Endothelial cell (in vitro differentiated cells): ENCODE results near the gene IRF7. TPM values are rescaled to one million over a fixed set of nuclear protein-coding genes. Genes with fewer than 3 reads are reported as not detected.

ENCODE experiments used
- DNase-seq: peaks from one replicate; pipeline ENCODE4 v3.0.0; 2021; ENCODE audit warnings: low spot score
- H3K27ac Mint-ChIP-seq: one replicate; pipeline ENCODE4 v1.8.0; 2021; ENCODE audit warnings: mixed read lengths, inconsistent platforms; ENCODE audit not compliant: unreplicated experiment
- H3K27me3 Mint-ChIP-seq: one replicate; pipeline ENCODE4 v1.8.0; 2021; ENCODE audit warnings: mild to moderate bottlenecking, moderate library complexity, mixed read lengths, inconsistent platforms; ENCODE audit not compliant: unreplicated experiment
- H3K36me3 Mint-ChIP-seq: one replicate; pipeline ENCODE4 v1.8.0; 2021; ENCODE audit warnings: mild to moderate bottlenecking, low read depth, mixed read lengths, inconsistent platforms; ENCODE audit not compliant: unreplicated experiment
- H3K4me1 Mint-ChIP-seq: one replicate; pipeline ENCODE4 v1.8.0; 2021; ENCODE audit warnings: mild to moderate bottlenecking, mixed read lengths, inconsistent platforms; ENCODE audit not compliant: unreplicated experiment
- H3K4me3 Mint-ChIP-seq: one replicate; pipeline ENCODE4 v1.8.0; 2021; ENCODE audit warnings: mild to moderate bottlenecking, mixed read lengths, inconsistent platforms; ENCODE audit not compliant: unreplicated experiment
- H3K9me3 Mint-ChIP-seq: one replicate; pipeline ENCODE4 v1.8.0; 2021; ENCODE audit warnings: mixed read lengths, inconsistent platforms; ENCODE audit not compliant: unreplicated experiment
- total RNA-seq: library from RNA; stranded (reverse); fragmentation: NEBNext Ultra II Directional; extraction: Animal tissue kit (Norgen Biotek cat#: 25700); gene quantifications from one replicate; pipeline ENCODE4 v1.2.1, GENCODE V29; 2021; ENCODE audit not compliant: unreplicated experiment
- TF ChIP-seq, protein P1 (sequence below): fragments of 200-600 bp; sonication (generic); IDR thresholded peaks from one replicate; pipeline ENCODE4 v1.5.0; 2021; ENCODE audit warnings: antibody characterized with exemption; ENCODE audit not compliant: unreplicated experiment

IRF7 gene
- total RNA-seq, 1 donor from 2014 or later, result 11.6 TPM

DNA sequence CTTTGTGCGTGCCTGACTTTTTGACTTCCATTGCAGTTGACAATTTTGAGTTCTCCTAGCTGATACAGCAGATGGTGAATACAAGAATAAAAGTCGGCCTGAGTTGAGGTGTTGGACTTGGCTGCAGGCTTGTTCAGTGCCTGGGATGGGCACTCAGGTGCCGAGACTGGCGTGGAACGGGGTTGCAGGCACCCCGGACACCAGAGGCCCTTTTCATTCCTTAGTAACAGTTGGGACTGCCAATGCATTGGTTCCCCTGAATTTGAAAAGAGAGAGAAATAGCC, 38.2 kb downstream of the IRF7 start:
- H3K27me3 Mint-ChIP-seq, result peaks cover 13% of the 10 kb centered on the region
- peaks cover 7% of the 10 kb centered on the region for H3K36me3 Mint-ChIP-seq
- peak overlapping the region; percentile 97 for H3K4me3 Mint-ChIP-seq
- peak overlapping the region; percentile 88 for H3K27ac Mint-ChIP-seq
- TF ChIP-seq, protein P1, sequence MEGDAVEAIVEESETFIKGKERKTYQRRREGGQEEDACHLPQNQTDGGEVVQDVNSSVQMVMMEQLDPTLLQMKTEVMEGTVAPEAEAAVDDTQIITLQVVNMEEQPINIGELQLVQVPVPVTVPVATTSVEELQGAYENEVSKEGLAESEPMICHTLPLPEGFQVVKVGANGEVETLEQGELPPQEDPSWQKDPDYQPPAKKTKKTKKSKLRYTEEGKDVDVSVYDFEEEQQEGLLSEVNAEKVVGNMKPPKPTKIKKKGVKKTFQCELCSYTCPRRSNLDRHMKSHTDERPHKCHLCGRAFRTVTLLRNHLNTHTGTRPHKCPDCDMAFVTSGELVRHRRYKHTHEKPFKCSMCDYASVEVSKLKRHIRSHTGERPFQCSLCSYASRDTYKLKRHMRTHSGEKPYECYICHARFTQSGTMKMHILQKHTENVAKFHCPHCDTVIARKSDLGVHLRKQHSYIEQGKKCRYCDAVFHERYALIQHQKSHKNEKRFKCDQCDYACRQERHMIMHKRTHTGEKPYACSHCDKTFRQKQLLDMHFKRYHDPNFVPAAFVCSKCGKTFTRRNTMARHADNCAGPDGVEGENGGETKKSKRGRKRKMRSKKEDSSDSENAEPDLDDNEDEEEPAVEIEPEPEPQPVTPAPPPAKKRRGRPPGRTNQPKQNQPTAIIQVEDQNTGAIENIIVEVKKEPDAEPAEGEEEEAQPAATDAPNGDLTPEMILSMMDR, result no peak
- H3K4me1 Mint-ChIP-seq, result peaks cover 21% of the 10 kb centered on the region
- no peaks in the 10 kb centered on the region for H3K9me3 Mint-ChIP-seq
- no peak for DNase-seq

DNA sequence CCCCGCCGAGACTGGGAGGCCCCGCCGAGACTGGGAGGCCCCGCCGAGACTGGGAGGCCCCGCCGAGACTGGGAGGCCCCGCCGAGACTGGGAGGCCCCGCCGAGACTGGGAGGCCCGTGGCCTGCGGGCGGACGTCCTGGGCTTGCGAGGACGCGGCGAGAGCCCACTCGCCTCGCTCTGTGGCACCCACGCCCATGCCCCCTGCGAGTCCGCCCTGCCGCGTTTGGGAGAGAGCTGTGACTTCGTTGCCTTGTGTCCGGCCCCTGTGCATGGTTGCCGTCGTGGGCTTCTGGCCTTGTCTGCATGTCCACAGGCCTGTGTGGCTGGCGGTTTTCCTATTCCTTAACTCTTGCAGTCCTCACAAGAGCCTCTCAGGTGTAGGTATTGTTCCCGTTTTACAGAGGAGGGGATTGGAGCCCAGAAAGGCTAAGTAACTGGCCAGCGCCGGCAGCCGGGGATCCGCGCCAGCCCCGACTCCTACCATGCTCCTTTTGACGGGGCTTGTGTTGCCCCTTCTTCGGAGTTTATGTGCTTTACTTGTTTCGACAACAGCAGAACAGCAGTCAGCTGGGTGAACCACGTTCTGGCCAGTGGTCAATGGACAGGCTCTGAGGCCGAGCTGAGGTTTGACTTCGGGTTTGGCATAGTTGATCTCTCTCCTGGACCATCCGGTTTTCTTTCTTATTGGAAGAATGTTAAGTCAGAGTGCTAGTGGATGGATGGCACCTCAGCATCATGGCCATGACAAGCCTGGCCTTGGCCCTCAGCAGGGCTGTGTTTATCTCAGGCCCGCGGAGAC, 38.7 kb downstream of the IRF7 start:
- H3K4me3 Mint-ChIP-seq, result peak overlapping the region; percentile 97
- H3K27me3 Mint-ChIP-seq, result peaks cover 15% of the 10 kb centered on the region
- peaks cover 7% of the 10 kb centered on the region for H3K36me3 Mint-ChIP-seq
- H3K4me1 Mint-ChIP-seq, result peaks cover 21% of the 10 kb centered on the region
- DNase-seq, result no peak
- no peaks in the 10 kb centered on the region for H3K9me3 Mint-ChIP-seq
- TF ChIP-seq, protein P1, result no peak
- H3K27ac Mint-ChIP-seq, result peak overlapping the region; percentile 88

DNA sequence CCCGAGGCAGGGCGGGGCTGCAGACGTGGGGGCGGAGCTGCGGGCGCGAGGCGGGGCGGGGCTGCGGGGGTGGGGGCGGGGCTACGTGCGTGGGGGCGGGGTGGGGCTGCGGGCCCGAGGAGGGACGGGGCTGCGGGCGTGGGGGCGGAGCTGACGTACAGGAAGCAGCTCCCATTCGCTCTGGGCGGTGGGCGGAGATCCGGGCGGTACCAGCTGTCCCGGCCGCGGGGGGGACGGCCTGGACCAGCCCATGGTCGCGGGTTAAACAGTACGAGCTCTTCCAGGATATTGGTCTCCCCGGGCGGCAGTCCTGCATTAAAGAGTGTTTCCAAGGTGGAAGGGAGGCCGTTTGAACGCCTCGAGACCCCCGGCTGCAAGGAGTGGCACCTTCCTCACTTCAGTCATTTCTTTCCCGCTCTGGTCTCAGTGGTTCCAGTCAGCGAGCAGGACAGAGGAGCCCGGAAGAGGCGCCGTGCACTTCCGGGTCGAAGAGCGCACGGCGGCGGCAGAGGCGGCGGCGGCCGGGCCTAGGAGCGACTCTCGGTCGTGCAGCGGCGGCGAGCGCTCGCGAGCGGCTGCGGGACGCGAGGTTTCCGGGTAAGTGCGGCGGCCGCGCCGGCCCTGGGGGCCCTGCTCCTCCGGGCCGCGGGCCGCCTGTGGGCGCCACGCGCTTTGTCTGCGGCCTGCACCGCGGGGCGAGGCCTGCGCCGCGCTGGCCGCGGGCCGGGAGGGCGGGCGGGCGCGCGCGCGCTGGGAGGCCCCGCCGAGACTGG, 39.6 kb downstream of the IRF7 start, which contains the start of gene PHRF1:
Gene PHRF1 (plus strand): TSS at position 475 of the 773 bp plus-strand sequence. CDS start 5,043 bp downstream, outside the sequence.
- H3K27me3 Mint-ChIP-seq, result peaks cover 15% of the 10 kb centered on the region
- H3K9me3 Mint-ChIP-seq, result no peaks in the 10 kb centered on the region

DNA sequence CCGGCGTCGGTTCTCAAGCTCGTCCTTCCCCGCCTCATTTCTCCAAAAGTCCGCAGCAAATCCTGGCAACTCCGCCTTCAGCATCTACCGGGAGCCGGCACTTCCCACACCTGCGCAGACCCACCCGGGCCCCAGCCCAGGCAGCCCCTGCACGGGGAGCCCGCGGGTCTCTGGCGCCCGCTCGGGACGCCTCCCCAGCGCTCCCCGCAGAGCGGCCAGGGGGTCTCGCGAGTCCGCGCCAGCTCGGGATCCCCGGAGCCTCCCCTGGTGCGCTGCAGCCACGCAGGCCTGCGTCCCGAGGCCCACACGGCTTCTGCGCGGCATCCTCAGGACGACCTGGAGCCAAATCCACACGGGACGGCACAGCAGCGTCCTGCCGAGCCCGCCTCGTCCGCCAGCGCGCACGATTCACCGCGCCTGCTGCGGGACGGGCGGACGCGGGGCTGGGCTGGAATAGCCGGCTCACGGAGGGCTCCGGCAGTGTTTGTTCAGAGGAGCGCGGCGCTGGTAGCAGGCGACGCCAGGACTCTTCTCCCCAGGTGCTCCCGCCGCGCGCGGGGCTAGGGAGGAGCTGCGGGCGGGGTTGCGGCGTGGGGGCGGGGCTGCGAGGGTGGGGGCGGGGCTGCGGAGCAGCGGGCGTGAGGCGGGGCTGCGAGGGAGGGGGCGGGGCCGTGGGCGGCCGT, 40.3 kb downstream of the IRF7 start:
- no peak for DNase-seq
- TF ChIP-seq, protein P1, result no peak
- Mint-ChIP-seq H3K4me1 (peaks cover 21% of the 10 kb centered on the region), H3K9me3 (no peaks in the 10 kb centered on the region), H3K36me3 (peaks cover 7% of the 10 kb centered on the region), H3K27ac (peak overlapping the region; percentile 58), H3K27me3 (peaks cover 15% of the 10 kb centered on the region), H3K4me3 (peak overlapping the region; percentile 86)

More for the DNA sequence above, 39.6 kb downstream of the IRF7 start, which contains the start of gene PHRF1:
- peak within 1 kb of the TSS; percentile 98 for H3K4me3 Mint-ChIP-seq
- H3K4me1 Mint-ChIP-seq, result peaks cover 21% of the 10 kb centered on the region
- peaks cover 7% of the 10 kb centered on the region for H3K36me3 Mint-ChIP-seq
- H3K27ac Mint-ChIP-seq, result peak within 1 kb of the TSS; percentile 100
- DNase-seq, result peak; percentile 91
- TF ChIP-seq, protein P1, result no peak
